IPS-15b (cell line): Measurements from ENCODE around the gene HOXB2.

Experiments
- H3K27me3 ChIP-seq: one replicate; pipeline ENCODE4 v1.6.1; 2013; ENCODE audit warnings: low read length; ENCODE audit not compliant: control insufficient read depth, insufficient read depth
- H3K36me3 ChIP-seq: one replicate; pipeline ENCODE4 v1.6.1; 2013; ENCODE audit warnings: low read length; ENCODE audit not compliant: control insufficient read depth, insufficient read depth
- H3K4me1 ChIP-seq: one replicate; pipeline ENCODE4 v1.6.1; 2013; ENCODE audit warnings: mild to moderate bottlenecking, low read length; ENCODE audit not compliant: control insufficient read depth, insufficient read depth
- H3K4me3 ChIP-seq: one replicate; pipeline ENCODE4 v1.5.1; 2013; ENCODE audit warnings: low read depth, low read length
- H3K9ac ChIP-seq: one replicate; pipeline ENCODE4 v1.6.1; 2013; ENCODE audit warnings: low read depth, mild to moderate bottlenecking, low read length
- H3K9me3 ChIP-seq: one replicate; pipeline ENCODE4 v1.6.1; 2013; ENCODE audit warnings: mild to moderate bottlenecking, low read length; ENCODE audit not compliant: control insufficient read depth, insufficient read depth

Gene HOXB2

DNA sequence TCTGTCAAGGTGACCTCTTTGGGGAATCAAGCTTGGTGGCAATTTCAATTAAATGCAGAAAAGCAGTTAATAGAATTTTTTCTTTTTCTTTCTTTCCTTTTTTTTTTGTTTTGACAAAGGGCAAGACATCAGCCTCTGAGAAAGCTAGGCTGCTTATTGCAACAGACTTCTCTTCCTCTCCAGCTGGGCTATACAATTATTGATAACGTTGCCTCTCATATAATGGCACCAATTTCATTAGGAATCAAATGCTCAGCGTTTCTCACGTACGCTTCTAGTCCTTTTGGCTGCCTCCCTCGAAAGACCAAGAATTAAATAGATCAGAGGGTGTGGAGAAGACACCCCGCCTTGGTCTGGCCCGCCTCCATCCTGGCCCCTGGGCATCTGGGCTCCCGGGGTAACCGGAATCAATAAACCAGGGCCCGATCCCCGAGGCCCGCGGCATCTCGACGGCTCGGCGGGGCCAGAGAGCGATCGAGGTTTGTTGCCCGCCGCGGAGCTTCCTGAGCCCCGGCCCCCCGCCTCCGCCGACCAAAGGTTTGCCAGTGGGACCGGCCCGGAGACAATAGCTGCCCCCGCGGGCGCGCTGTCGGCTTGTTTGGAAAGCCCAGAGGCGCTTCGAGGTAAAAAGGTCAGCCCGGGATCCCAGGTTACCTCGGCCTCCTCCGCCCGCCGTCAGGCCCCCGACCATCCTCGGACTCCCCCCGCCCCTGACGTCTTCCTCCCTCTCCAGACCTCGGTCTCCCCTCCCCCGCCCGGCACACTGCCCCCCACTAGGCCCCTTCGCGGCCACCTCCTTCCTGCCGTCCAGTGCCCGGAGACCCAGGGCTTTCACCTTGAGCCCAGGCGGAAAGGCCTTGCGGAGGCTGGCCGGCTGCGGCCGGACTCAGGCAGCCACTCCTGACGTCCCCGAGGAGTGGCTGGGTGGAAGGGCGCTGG lies 18.0 kb downstream of the HOXB2 start:
- Histone ChIP-seq H3K36me3 (no peaks in the 10 kb centered on the region), H3K9ac (no peak overlapping the region), H3K9me3 (no peaks in the 10 kb centered on the region), H3K4me1 (peaks cover 24% of the 10 kb centered on the region), H3K27me3 (peaks cover 93% of the 10 kb centered on the region), H3K4me3 (peak overlapping the region; percentile 41)

DNA sequence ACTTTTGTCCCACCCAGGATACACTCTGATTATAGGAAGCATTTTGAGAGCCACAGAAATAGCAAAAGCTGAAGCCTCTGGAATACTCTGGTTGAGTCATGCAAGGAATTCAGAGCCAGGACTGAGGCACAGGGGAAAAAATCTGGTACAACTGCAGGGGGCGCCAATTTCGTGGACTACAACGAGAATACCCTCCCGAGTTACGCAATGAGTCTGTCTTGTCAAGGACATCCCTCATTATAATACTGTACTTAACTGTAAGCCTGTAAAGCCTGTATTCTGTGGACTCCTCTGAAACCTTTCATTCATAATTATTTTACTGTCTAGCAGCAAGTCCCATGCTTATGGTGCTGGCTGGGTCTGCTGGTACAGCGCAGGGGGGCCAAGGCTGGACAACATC lies 21.9 kb downstream of the HOXB2 start:
- H3K4me1 ChIP-seq = peaks cover 15% of the 10 kb centered on the region
- H3K36me3 ChIP-seq = no peaks in the 10 kb centered on the region
- peaks cover 70% of the 10 kb centered on the region for H3K27me3 ChIP-seq
- no peak overlapping the region for H3K9ac ChIP-seq
- H3K4me3 ChIP-seq = no peak overlapping the region
- H3K9me3 ChIP-seq = no peaks in the 10 kb centered on the region

DNA sequence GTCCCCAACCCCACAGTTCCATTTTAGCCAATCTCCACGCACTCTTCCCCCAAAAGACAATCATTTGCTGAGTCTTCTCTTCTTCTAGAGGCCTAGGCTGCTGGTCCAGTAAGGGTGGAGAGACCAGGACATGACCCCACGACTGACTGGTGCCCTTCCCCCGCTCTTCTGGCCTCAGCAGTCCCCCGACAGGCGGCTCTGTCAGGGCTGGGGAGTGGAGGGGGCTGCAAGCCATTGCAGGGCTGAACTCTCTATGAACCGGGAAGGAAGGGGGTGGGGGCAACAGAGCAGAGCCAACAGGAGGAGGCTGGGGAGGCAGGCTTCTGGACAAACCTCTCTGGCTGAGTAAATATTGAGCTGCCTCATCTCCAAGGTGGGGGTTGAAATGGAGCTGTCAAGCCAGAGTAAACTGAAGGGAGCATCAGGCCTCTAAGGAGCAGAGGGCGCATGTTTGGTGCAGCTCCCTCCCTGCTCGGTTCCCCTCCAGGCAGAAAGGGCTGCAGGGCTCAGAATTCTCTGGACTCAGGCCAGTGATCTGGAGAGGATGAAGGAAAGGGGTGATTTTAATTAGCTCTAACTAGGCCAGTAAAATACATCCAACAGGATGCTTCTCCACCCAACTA lies 22.8 kb downstream of the HOXB2 start:
- Histone ChIP-seq H3K9me3 (no peaks in the 10 kb centered on the region), H3K36me3 (no peaks in the 10 kb centered on the region), H3K9ac (no peak overlapping the region), H3K27me3 (peaks cover 63% of the 10 kb centered on the region), H3K4me1 (peaks cover 13% of the 10 kb centered on the region), H3K4me3 (no peak overlapping the region)

DNA sequence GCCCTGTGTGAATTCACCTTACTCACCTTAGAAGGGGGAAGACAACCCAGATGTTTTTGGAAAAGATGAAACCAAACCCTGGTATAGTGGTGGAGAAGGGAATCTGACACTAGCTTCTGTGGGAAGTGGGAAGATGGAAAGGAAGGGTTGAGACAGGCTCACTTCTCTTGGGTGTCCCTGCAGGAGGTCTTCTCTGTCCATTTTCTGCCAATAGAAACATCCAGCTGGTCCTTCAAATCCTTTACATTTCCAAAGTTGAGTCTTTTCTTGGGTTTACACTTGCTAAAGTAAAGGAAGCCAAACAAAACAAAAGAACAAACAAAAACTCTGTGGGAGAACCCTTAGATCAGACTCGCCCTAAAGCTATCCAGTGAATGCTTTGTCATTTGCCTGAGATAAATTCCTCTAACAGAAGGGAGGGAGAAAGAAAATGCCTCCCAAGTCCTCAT lies 24.3 kb downstream of the HOXB2 start:
- H3K36me3 ChIP-seq = no peaks in the 10 kb centered on the region
- no peaks in the 10 kb centered on the region for H3K9me3 ChIP-seq
- peaks cover 52% of the 10 kb centered on the region for H3K27me3 ChIP-seq
- peaks cover 17% of the 10 kb centered on the region for H3K4me1 ChIP-seq
- H3K9ac ChIP-seq = no peak overlapping the region
- H3K4me3 ChIP-seq = no peak overlapping the region

DNA sequence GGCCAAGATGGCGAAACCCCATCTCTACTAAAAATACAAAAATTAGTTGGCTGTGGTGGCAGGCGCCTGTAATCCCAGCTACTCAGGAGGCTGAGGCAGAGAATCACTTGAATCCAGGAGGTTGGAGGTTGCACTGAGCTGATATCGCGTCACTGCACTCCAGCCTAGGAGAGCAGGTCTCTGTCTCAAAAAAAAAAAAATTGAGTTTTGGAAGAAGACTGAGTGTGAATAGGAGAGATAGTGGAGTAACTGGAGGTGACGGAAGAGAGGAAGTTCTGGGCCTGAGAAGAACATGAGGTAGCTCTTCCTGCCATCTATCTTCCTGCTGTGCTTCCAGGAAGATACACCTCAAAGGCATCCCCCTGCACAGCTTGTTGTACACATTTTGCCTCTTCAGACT lies 25.5 kb downstream of the HOXB2 start:
- H3K36me3 ChIP-seq = no peaks in the 10 kb centered on the region
- no peak overlapping the region for H3K9ac ChIP-seq
- no peak overlapping the region for H3K4me3 ChIP-seq
- H3K9me3 ChIP-seq = no peaks in the 10 kb centered on the region
- H3K27me3 ChIP-seq = peaks cover 43% of the 10 kb centered on the region
- peaks cover 17% of the 10 kb centered on the region for H3K4me1 ChIP-seq

DNA sequence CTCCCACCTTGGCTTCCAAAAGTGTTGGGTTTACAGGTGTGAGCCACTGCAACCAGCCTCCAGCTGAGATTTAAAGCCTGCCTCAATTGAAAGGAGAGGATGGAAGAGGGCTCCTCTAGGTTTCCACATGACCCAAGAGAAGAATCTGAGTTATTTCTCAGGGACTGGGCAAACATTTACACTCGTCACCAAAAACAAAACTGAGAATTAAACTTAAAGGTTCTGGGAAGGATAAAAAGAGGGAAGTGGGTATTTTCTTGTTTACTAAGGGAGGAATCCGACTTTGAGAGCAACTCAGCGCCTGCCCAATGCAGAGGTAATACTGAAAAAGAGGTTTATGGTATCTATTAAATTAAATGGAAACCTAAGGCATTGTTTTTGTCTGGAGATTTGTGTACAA lies 27.4 kb downstream of the HOXB2 start:
- Histone ChIP-seq H3K27me3 (peaks cover 30% of the 10 kb centered on the region), H3K9me3 (no peaks in the 10 kb centered on the region), H3K9ac (no peak overlapping the region), H3K4me1 (peaks cover 20% of the 10 kb centered on the region), H3K36me3 (no peaks in the 10 kb centered on the region), H3K4me3 (no peak overlapping the region)

DNA sequence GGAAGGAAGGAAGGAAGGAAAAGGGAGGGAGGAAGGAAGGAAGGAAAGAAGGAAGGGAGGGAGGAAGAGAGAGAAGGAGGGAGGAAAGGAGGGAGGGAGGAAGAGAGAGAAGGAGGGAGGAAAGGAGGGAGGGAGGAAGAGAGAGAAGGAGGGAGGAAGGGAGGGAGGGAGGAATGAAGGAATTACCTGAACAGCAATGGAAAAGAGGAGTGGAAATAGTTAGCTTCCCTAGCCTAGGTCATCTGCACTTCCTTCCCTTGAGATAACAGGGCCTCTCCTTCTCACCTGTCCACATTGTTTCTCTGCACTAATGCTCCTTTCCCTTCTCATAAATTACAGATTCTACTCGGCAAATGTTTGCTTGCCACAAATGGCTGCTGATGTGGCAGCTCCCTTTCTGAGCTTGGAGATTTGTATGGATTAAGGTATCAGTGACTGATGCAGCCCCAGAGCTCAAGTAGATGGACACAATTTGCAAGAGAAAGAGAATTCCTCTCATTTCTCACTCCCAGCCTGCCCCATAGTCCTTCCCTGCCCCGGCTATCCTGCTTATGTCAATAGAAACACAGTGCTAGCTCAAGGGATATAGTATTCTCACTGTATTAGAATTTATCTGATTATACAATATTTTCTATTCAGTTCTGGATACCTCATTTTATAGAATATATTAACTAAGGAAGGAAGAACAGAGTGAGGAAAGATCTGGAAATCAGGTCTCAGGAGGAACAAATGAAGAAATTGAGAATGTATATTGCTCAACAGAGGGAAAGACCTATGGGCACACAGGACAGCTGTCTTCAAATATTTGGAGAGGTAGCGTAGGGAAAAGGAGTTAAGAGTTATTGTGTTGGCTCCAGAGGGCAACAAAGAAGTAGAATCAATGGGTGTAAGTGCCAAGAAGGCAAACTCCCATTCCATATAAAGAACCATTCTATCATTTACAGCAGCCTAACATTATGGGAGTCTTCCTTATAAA lies 28.7 kb downstream of the HOXB2 start:
- H3K27me3 ChIP-seq = peaks cover 22% of the 10 kb centered on the region
- no peak overlapping the region for H3K9ac ChIP-seq
- no peaks in the 10 kb centered on the region for H3K9me3 ChIP-seq
- H3K4me1 ChIP-seq = peaks cover 16% of the 10 kb centered on the region
- H3K4me3 ChIP-seq = no peak overlapping the region
- no peaks in the 10 kb centered on the region for H3K36me3 ChIP-seq

DNA sequence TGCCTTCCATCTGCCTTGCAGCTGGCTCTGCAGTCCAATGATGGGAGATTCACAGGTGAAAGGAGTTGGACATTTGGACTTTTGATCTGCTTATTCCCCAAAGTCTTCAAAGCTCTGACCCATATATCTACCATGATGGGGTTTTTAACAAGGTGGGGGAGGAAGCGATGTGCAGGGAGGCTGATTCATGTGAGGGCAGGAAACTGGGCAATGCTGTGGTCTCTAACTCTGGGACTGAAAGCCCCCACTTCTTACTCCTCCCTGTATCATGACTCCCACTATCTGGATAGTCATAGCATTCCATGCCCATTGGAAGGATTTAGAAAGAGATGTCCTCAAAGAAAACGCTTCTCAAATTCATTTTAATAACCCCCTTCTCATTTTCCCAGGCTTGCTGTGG lies 30.4 kb downstream of the HOXB2 start:
- no peaks in the 10 kb centered on the region for H3K36me3 ChIP-seq
- peaks cover 10% of the 10 kb centered on the region for H3K4me1 ChIP-seq
- no peaks in the 10 kb centered on the region for H3K9me3 ChIP-seq
- peaks cover 12% of the 10 kb centered on the region for H3K27me3 ChIP-seq
- no peak overlapping the region for H3K9ac ChIP-seq
- H3K4me3 ChIP-seq = no peak overlapping the region

DNA sequence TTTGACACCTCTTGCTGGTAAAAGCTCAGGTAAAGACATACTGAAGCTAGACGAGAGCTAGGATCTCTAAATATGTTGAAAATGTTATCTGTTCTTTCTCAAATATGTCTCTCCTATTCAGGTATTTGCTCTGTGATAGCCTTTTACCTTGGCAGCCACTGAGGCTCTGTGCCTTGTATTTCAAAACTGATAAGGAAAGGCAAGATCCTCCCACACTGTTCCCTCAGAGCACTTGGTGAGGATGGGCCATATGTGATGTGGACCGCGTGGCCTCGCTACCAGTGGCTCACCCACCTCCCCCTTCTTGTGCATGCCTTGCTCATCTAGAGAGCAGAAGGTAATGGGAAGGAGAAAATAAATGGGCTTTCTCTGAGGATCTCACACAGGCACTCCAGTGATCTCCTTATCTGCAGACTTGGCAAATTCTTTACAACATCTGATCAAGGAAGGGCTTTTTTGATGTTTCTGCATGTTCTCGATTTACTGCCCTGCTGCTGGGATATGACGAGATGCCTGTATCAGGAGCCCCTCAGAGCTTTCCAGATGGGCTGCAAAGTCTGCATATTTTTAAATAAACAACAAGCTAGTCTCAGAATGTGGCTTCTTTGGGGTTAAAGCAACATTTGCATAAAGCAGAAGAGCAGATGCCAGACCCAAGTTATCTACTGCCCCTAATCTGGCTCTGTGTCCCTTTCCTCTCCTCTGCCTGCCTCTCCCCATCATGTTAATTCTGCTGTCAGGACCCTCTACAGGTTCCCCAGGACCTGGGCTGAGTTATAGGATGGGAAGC lies 31.0 kb downstream of the HOXB2 start:
- Histone ChIP-seq H3K9me3 (no peaks in the 10 kb centered on the region), H3K4me3 (no peak overlapping the region), H3K36me3 (no peaks in the 10 kb centered on the region), H3K4me1 (peaks cover 10% of the 10 kb centered on the region), H3K27me3 (peaks cover 10% of the 10 kb centered on the region), H3K9ac (no peak overlapping the region)

DNA sequence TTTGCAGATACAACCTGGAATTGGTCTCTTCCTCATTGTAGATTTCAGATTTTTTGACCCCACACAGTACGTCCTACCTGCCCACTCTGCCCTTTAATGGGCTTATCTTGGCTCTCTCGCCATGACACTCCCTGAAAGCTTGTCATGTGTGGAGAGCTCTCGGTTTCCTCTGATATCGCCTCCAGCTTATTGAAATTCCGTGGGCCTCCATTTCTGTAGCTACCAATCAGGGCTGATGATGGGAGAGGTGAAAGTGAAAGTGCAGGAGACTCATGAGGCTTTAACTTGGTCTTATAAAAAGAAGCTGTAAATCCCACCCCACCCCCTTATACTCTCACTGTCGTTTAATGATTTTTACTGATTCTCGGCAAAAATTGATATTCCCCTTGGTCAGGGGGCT lies 31.8 kb downstream of the HOXB2 start:
- H3K9ac ChIP-seq = no peak overlapping the region
- H3K4me3 ChIP-seq = no peak overlapping the region
- H3K27me3 ChIP-seq = peaks cover 10% of the 10 kb centered on the region

More for the DNA sequence above, 31.8 kb downstream of the HOXB2 start:
- no peaks in the 10 kb centered on the region for H3K36me3 ChIP-seq
- H3K4me1 ChIP-seq = peaks cover 10% of the 10 kb centered on the region
- no peaks in the 10 kb centered on the region for H3K9me3 ChIP-seq
